ENCODE data around the gene RTN3. TPM values are rescaled to one million over a fixed set of nuclear protein-coding genes. Genes with fewer than 3 reads are reported as not detected.

Gene RTN3
- total RNA-seq, 3 donors from 2014 or later (not counting 1 experiment from before 2014, with no cell fraction given): 36.9 to 43.0 (median 37.6) TPM

DNA sequence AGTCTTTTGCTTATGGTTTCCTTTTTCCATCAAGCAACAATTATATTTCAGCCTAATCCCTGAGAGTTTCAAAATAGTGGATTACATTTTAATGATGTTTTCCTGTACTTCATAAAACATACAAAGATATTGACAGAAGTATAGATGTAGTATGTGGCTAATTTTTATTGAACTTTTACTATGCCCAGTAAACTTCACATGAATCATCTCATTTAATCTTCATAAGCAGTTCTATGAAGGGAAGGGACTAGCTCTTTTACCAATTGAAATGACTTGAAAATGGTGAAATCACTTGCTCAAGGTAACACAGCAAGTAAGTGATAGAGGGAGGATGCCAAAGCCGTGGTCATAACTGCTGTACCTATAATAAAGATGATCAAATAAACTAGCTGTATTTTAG, 27.5 kb downstream of the RTN3 start:
- TF ChIP-seq CTCF (IDR thresholded peaks at IDR 0.05): no peak
- no peaks in the 10 kb centered on the region for H3K27me3 ChIP-seq (ENCODE audit: control insufficient read depth, insufficient read depth, low read length)

GRCh38 chr11:63709336-63709884, 28.1 kb downstream of the RTN3 start:
- H3K4me3 Mint-ChIP-seq: no peak overlapping the region
- Histone ChIP-seq H3K36me3 (ENCODE audit: control insufficient read depth, insufficient read depth, low read length) (no peaks in the 10 kb centered on the region), H3K9me3 (ENCODE audit: control insufficient read depth, insufficient read depth, low read length) (no peaks in the 10 kb centered on the region), H3K27ac (ENCODE audit: low read length) (no peak overlapping the region), H3K4me1 (ENCODE audit: control insufficient read depth, insufficient read depth, low read length) (no peaks in the 10 kb centered on the region), H3K4me3 (ENCODE audit: low read length) (no peak overlapping the region), H3K27me3 (ENCODE audit: control insufficient read depth, insufficient read depth, low read length) (no peaks in the 10 kb centered on the region)
- H3K36me3 Mint-ChIP-seq: no peaks in the 10 kb centered on the region
- intact Hi-C loops (cut with micrococcal nuclease): no loop called here
- DNase-seq: no peak
- H3K27me3 Mint-ChIP-seq (ENCODE audit: low read depth in 2 of 2): no peaks in the 10 kb centered on the region
- ATAC-seq: no peak
- peaks cover 9 to 10% of the 10 kb centered on the region in 2 donors for H3K4me1 Mint-ChIP-seq
- no peaks in the 10 kb centered on the region for H3K9me3 Mint-ChIP-seq
- H3K27ac Mint-ChIP-seq: no peak overlapping the region
- TF ChIP-seq CTCF (IDR thresholded peaks at IDR 0.05): no peak
- 70% methylated on average over 2 of the region's 3 CpGs for WGBS (ENCODE audit: insufficient coverage)

More for the DNA sequence above, 27.5 kb downstream of the RTN3 start:
- DNase-seq (no peak), ATAC-seq (no peak)
- H3K36me3 ChIP-seq (ENCODE audit: control insufficient read depth, insufficient read depth, low read length): no peaks in the 10 kb centered on the region
- no peaks in the 10 kb centered on the region for H3K36me3 Mint-ChIP-seq
- WGBS (ENCODE audit: insufficient coverage): no CpG with 5 or more reads among the region's 1 CpG
- H3K4me1 Mint-ChIP-seq: peaks cover 9 to 10% of the 10 kb centered on the region in 2 donors
- H3K27ac Mint-ChIP-seq: no peak overlapping the region
- no peaks in the 10 kb centered on the region for H3K4me1 ChIP-seq (ENCODE audit: control insufficient read depth, insufficient read depth, low read length)
- H3K27me3 Mint-ChIP-seq (ENCODE audit: low read depth in 2 of 2): no peaks in the 10 kb centered on the region
- H3K9me3 ChIP-seq (ENCODE audit: control insufficient read depth, insufficient read depth, low read length): no peaks in the 10 kb centered on the region
- intact Hi-C loops (cut with micrococcal nuclease): no loop called here
- H3K9me3 Mint-ChIP-seq: no peaks in the 10 kb centered on the region
- H3K4me3 ChIP-seq (ENCODE audit: low read length): no peak overlapping the region
- H3K27ac ChIP-seq (ENCODE audit: low read length): no peak overlapping the region
- no peak overlapping the region for H3K4me3 Mint-ChIP-seq

DNA sequence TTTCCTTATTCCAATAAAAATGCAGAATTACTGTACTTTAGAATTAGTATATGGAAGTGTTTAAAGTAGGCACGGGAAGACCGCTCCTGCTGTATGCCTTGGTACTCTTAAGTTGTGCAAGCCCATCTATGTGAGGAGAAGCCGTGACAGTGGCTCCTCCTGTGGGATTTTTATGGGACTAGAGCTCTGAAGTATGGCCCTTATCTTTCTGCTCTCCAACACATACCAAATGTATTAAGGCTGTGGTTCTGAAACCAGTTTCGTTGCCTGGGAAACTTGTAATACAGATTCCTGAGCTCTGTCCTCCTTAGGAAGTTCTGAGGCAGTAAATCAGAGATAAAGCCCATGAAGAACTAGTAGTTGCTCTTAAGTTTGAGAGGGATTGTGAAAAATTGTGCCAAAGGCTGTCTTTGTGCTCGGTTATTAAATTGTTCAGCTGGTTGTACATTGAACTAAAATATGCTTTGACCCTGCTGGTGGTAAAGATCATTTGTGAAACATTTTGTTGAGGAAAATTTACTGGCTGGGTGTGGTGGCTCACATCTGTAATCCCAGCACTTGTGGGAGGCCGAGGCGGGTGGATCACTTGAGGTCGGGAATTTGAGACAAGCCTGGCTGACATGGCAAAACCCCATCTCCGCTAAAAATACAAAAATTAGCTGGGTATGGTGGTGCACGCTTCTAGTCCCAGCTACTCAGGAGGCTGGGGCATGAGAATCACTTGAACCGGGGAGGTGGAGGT, 29.3 kb downstream of the RTN3 start:
- no peaks in the 10 kb centered on the region for H3K27me3 Mint-ChIP-seq (ENCODE audit: low read depth in 2 of 2)
- H3K4me3 Mint-ChIP-seq: no peak overlapping the region
- ATAC-seq (no peak), DNase-seq (no peak)
- 94% methylated on average over 10 of the region's 11 CpGs for WGBS (ENCODE audit: insufficient coverage)
- no peaks in the 10 kb centered on the region for H3K27me3 ChIP-seq (ENCODE audit: control insufficient read depth, insufficient read depth, low read length)
- no peaks in the 10 kb centered on the region for H3K9me3 ChIP-seq (ENCODE audit: control insufficient read depth, insufficient read depth, low read length)
- TF ChIP-seq CTCF (IDR thresholded peaks at IDR 0.05): no peak
- H3K27ac Mint-ChIP-seq: no peak overlapping the region
- H3K4me3 ChIP-seq (ENCODE audit: low read length): no peak overlapping the region
- H3K27ac ChIP-seq (ENCODE audit: low read length): no peak overlapping the region
- no peaks in the 10 kb centered on the region for H3K36me3 Mint-ChIP-seq
- intact Hi-C loops (cut with micrococcal nuclease): no loop called here
- H3K4me1 Mint-ChIP-seq: peaks cover 4 to 5% of the 10 kb centered on the region in 2 donors
- H3K9me3 Mint-ChIP-seq: no peaks in the 10 kb centered on the region
- H3K4me1 ChIP-seq (ENCODE audit: control insufficient read depth, insufficient read depth, low read length): no peaks in the 10 kb centered on the region
- H3K36me3 ChIP-seq (ENCODE audit: control insufficient read depth, insufficient read depth, low read length): no peaks in the 10 kb centered on the region
